ENCODE data around the gene C3orf70. TPM values are rescaled to one million over a fixed set of nuclear protein-coding genes. Genes with fewer than 3 reads are reported as not detected.

Gene C3orf70
- total RNA-seq, 4 donors from 2014 or later, result 13.9 to 16.4 (median 14.8) TPM

DNA sequence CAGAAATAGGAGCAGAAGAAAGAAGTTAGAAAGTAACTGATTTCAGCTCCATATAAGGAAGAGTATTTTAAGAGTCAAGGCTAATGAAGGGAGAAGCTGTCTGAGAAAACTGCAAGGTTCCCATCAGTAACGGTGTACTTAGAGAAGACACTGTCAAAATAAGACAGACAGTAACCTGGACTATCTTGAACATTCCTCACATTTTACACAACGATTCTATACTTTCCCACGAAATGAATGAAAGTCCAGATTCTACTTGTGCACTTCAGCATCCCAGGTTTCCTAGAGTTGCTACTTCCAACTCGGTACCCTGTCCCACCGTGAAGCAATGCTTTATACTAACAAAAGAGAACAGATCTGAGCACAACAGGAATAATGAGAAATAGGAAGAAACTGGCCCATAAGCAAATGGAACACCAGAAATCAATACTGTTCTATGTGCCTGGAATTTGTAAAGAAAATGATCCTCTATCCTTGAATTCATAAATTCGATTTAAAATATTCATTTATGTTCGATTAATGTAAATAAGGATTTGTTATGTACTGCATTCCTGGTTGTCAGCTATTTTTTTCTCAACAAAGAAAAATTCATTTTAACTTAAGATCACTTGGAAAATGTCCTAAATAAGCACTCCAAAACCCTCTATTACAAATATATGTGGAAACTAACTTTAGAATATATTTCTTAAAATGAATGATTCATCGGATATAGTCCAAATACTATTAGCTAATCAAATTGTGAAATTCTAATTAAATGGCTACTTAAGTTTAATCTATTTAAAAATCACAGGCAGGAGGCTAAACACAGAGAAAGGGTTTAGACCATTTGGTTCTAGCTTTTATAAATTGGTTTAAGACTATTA lies 1.5 kb downstream of the C3orf70 start:
- intact Hi-C loops (cut with DNase I; ENCODE audit: low total_unique reads) (no loop called here), in situ Hi-C loops (cut with MboI; ENCODE audit: low pct_ligation_motif_present in 1 of 4, low pct_unique_long_range_greater_than_20kb in 1 of 4, low sequenced_read_pairs in 3 of 4) (no loop called here)
- peak overlapping the region; percentile 38 to 84 (median 67) for H3K4me3 ChIP-seq
- peak overlapping the region; percentile 81 to 95 (median 89) for H3K27ac ChIP-seq
- DNase-seq, result no peak
- peaks cover 4% of the 10 kb centered on the region for H3K27me3 ChIP-seq
- TF ChIP-seq, protein P1, sequence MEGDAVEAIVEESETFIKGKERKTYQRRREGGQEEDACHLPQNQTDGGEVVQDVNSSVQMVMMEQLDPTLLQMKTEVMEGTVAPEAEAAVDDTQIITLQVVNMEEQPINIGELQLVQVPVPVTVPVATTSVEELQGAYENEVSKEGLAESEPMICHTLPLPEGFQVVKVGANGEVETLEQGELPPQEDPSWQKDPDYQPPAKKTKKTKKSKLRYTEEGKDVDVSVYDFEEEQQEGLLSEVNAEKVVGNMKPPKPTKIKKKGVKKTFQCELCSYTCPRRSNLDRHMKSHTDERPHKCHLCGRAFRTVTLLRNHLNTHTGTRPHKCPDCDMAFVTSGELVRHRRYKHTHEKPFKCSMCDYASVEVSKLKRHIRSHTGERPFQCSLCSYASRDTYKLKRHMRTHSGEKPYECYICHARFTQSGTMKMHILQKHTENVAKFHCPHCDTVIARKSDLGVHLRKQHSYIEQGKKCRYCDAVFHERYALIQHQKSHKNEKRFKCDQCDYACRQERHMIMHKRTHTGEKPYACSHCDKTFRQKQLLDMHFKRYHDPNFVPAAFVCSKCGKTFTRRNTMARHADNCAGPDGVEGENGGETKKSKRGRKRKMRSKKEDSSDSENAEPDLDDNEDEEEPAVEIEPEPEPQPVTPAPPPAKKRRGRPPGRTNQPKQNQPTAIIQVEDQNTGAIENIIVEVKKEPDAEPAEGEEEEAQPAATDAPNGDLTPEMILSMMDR (IDR thresholded peaks at IDR 0.05), result no peak
- TF ChIP-seq POLR2AphosphoS5 (IDR thresholded peaks at IDR 0.05) (no peak), POLR2A (IDR thresholded peaks at IDR 0.05) (no peak), EP300 (IDR thresholded peaks at IDR 0.05; ENCODE audit: low read depth) (no peak)
- 44 to 64% methylated on average over 7 to 8 of the region's 8 CpGs for WGBS, 2 donors (ENCODE audit: low coverage in 1 of 2)
- no peaks in the 10 kb centered on the region for H3K9me3 ChIP-seq
- H3K4me1 ChIP-seq, result peaks cover 0 to 13% (median 7%) of the 10 kb centered on the region in 4 donors
- H3K36me3 ChIP-seq, result no peaks in the 10 kb centered on the region

DNA sequence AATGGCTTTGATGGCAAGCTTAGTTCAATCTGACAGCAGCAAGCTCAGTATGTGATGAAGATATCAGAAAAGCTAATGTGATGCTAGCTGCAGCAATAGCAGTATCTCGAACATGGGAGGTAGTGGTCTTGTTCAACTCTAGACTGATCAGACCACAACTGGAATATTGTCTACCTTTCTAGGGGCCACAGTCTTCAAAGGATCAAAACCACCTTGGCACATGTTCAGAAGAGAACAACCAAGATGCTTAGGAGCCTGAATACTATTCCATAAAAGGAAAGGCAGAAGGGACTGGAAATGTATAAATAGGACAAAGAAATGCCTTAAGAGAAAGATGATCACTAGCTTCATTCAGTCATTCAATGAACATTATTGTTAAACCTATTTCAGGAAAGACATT lies 2.3 kb downstream of the C3orf70 start:
- H3K4me1 ChIP-seq, result peaks cover 0 to 13% (median 7%) of the 10 kb centered on the region in 4 donors
- H3K4me3 ChIP-seq, result peak overlapping the region in 1 of 4 donors; percentile 61
- TF ChIP-seq EP300 (IDR thresholded peaks at IDR 0.05; ENCODE audit: low read depth) (no peak), POLR2AphosphoS5 (IDR thresholded peaks at IDR 0.05) (no peak), POLR2A (IDR thresholded peaks at IDR 0.05) (no peak)
- TF ChIP-seq, protein P1 (IDR thresholded peaks at IDR 0.05), result no peak
- DNase-seq, result no peak
- no peaks in the 10 kb centered on the region for H3K36me3 ChIP-seq
- in situ Hi-C loops (cut with MboI; ENCODE audit: low pct_ligation_motif_present in 1 of 4, low pct_unique_long_range_greater_than_20kb in 1 of 4, low sequenced_read_pairs in 3 of 4) (no loop called here), intact Hi-C loops (cut with DNase I; ENCODE audit: low total_unique reads) (no loop called here)
- peak overlapping the region; percentile 81 to 95 (median 89) for H3K27ac ChIP-seq
- peaks cover 4% of the 10 kb centered on the region for H3K27me3 ChIP-seq
- 78 to 100% methylated on average over 1 of the region's 1 CpG for WGBS, 2 donors (ENCODE audit: low coverage in 1 of 2)
- H3K9me3 ChIP-seq, result no peaks in the 10 kb centered on the region

DNA sequence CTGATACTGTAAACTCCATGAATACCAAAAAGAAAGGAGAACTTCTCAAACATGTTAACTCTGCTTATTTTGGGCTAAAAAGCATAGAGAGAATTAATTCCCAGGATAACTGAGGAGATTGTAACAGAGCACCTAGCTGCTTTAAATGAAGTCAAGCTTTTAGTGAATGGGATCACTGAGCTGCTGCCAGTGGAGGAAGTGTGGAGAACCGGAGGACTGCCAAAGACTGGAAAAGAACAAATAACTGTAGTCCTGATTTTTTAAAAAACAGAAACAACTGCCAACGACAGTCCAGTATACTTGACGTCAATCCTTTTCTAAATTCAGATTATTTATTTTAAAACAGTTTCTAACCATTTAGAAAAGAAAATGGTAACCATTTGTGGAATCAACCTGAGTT lies 3.3 kb downstream of the C3orf70 start:
- intact Hi-C loops (cut with DNase I; ENCODE audit: low total_unique reads) (no loop called here), in situ Hi-C loops (cut with MboI; ENCODE audit: low pct_ligation_motif_present in 1 of 4, low pct_unique_long_range_greater_than_20kb in 1 of 4, low sequenced_read_pairs in 3 of 4) (no loop called here)
- Histone ChIP-seq H3K4me3 (no peak overlapping the region), H3K27ac (peak overlapping the region; percentile 81 to 95 (median 89)), H3K27me3 (peaks cover 4% of the 10 kb centered on the region), H3K9me3 (no peaks in the 10 kb centered on the region), H3K36me3 (no peaks in the 10 kb centered on the region), H3K4me1 (peaks cover 0 to 13% (median 7%) of the 10 kb centered on the region in 4 donors)
- DNase-seq, result no peak
- 49 to 65% methylated on average over 3 of the region's 3 CpGs for WGBS, 2 donors (ENCODE audit: low coverage in 1 of 2)
- TF ChIP-seq EP300 (IDR thresholded peaks at IDR 0.05; ENCODE audit: low read depth) (no peak), POLR2AphosphoS5 (IDR thresholded peaks at IDR 0.05) (no peak), POLR2A (IDR thresholded peaks at IDR 0.05) (no peak)
- TF ChIP-seq, protein P1 (IDR thresholded peaks at IDR 0.05), result no peak

DNA sequence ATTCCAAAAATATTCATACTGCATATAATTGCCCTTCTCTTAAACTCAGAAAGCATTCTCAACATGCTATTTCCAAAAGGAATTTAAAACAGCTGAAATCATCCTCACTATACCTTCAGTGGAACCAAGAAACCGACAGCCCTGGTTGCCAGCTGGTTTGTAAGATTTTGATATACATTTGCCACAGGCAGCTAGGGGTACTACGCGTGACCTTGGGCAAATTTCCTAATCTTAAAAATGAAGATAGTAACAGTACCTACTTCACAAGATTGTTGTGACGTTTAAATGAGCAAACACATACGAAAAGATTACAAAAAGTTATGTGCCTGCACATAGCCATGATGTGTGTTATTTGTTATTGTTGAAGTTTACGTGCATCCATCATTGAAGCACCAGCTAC lies 7.3 kb downstream of the C3orf70 start:
- DNase-seq, result no peak
- H3K27ac ChIP-seq, result peak overlapping the region in 2 of 4 donors; percentile 10 to 31
- WGBS, 2 donors (ENCODE audit: low coverage in 1 of 2), result 83 to 85% methylated on average over 6 of the region's 6 CpGs
- no peaks in the 10 kb centered on the region for H3K36me3 ChIP-seq
- intact Hi-C loops (cut with DNase I; ENCODE audit: low total_unique reads) (no loop called here), in situ Hi-C loops (cut with MboI; ENCODE audit: low pct_ligation_motif_present in 1 of 4, low pct_unique_long_range_greater_than_20kb in 1 of 4, low sequenced_read_pairs in 3 of 4) (no loop called here)
- no peaks in the 10 kb centered on the region for H3K9me3 ChIP-seq
- no peaks in the 10 kb centered on the region for H3K4me1 ChIP-seq
- no peaks in the 10 kb centered on the region for H3K27me3 ChIP-seq
- H3K4me3 ChIP-seq, result no peak overlapping the region
- TF ChIP-seq EP300 (IDR thresholded peaks at IDR 0.05; ENCODE audit: low read depth) (no peak), POLR2AphosphoS5 (IDR thresholded peaks at IDR 0.05) (no peak), POLR2A (IDR thresholded peaks at IDR 0.05) (no peak)
- TF ChIP-seq, protein P1 (IDR thresholded peaks at IDR 0.05), result no peak
